Chondrocyte (in vitro differentiated cells): ENCODE results near the gene DNAJB2. TPM values are rescaled to one million over a fixed set of nuclear protein-coding genes. Genes with fewer than 3 reads are reported as not detected.

Source experiments
- DNase-seq: peaks from one replicate; pipeline ENCODE4 v3.0.0; 2021; ENCODE audit warnings: mixed read lengths, low spot score
- H3K27ac Mint-ChIP-seq: one replicate; pipeline ENCODE4 v1.8.0; 2021; ENCODE audit warnings: mild to moderate bottlenecking, moderate library complexity, mixed read lengths; ENCODE audit not compliant: unreplicated experiment
- H3K27me3 Mint-ChIP-seq: 2 replicates; pipeline ENCODE4 v1.8.0; 2021; ENCODE audit warnings: low read depth, mixed read lengths
- H3K36me3 Mint-ChIP-seq: 2 replicates; pipeline ENCODE4 v1.8.0; 2021; ENCODE audit warnings: low read depth, mixed read lengths
- H3K4me1 Mint-ChIP-seq: 2 replicates; pipeline ENCODE4 v1.8.0; 2021; ENCODE audit warnings: low read depth, mild to moderate bottlenecking, mixed read lengths
- H3K4me3 Mint-ChIP-seq: one replicate; pipeline ENCODE4 v1.8.0; 2021; ENCODE audit warnings: mild to moderate bottlenecking, moderate library complexity, mixed read lengths; ENCODE audit not compliant: unreplicated experiment
- H3K9me3 Mint-ChIP-seq: 2 replicates; pipeline ENCODE4 v1.8.0; 2021; ENCODE audit warnings: low read depth, mixed read lengths
- microRNA-seq: library from miRNA; unstranded; fragments of <30 nt; microRNA quantifications from one replicate; pipeline ENCODE4 v1.2.0, GENCODE V29; 2020; ENCODE audit warnings: borderline number of aligned reads
- total RNA-seq: library from RNA; stranded (reverse); gene quantifications from 3 replicates; pipeline ENCODE4 v1.2.1, GENCODE V29; 2021
- TF ChIP-seq, protein P1 (sequence below): fragments of 200-600 bp; sonication (generic); IDR thresholded peaks from 2 replicates; pipeline ENCODE4 v1.5.0; 2021; ENCODE audit warnings: antibody characterized with exemption, mild to moderate bottlenecking, moderate library complexity

Gene DNAJB2
- total RNA-seq, 1 donor from 2014 or later = 55.6 TPM

DNA sequence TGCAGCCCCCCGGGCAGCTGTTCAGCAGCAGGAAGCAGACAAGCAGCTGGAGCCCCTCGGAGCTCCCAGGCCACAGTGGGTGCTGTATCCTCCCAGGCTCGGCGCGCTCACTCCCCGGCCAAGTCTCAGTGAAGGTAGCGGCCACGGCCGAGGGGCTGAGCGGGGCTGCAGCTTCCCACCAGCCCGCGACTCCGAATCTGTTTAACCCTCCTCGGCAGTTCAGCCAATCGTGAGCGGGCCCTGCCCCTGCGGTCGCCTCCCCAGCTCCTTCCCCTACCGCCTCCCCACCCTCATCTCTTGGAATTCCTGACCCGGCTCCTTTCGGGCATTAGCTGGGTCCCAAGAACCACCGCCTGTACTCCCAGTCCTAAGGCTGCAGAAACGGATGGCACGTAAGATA, 53.4 kb downstream of the DNAJB2 start, which contains the start of gene RESP18:
Gene RESP18, minus strand, starts transcription at position 203 of the 400 bp plus-strand sequence.
- TF ChIP-seq, protein P1, sequence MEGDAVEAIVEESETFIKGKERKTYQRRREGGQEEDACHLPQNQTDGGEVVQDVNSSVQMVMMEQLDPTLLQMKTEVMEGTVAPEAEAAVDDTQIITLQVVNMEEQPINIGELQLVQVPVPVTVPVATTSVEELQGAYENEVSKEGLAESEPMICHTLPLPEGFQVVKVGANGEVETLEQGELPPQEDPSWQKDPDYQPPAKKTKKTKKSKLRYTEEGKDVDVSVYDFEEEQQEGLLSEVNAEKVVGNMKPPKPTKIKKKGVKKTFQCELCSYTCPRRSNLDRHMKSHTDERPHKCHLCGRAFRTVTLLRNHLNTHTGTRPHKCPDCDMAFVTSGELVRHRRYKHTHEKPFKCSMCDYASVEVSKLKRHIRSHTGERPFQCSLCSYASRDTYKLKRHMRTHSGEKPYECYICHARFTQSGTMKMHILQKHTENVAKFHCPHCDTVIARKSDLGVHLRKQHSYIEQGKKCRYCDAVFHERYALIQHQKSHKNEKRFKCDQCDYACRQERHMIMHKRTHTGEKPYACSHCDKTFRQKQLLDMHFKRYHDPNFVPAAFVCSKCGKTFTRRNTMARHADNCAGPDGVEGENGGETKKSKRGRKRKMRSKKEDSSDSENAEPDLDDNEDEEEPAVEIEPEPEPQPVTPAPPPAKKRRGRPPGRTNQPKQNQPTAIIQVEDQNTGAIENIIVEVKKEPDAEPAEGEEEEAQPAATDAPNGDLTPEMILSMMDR = no peak
- peaks cover 11% of the 10 kb centered on the region for H3K9me3 Mint-ChIP-seq
- peaks cover 82% of the 10 kb centered on the region for H3K27me3 Mint-ChIP-seq
- no peak within 1 kb of the TSS for H3K4me3 Mint-ChIP-seq
- peaks cover 3% of the 10 kb centered on the region for H3K36me3 Mint-ChIP-seq
- no peak for DNase-seq
- H3K27ac Mint-ChIP-seq = no peak within 1 kb of the TSS
- H3K4me1 Mint-ChIP-seq = peaks cover 2% of the 10 kb centered on the region

- H3K4me1 Mint-ChIP-seq = peaks cover 2% of the 10 kb centered on the region
- H3K9me3 Mint-ChIP-seq = peaks cover 11% of the 10 kb centered on the region
- peaks cover 76% of the 10 kb centered on the region for H3K27me3 Mint-ChIP-seq
- H3K27ac Mint-ChIP-seq = no peak overlapping the region
- peaks cover 3% of the 10 kb centered on the region for H3K36me3 Mint-ChIP-seq
- no peak for DNase-seq
- TF ChIP-seq, protein P1 = no peak
- H3K4me3 Mint-ChIP-seq = no peak overlapping the region
Measured at GRCh38 chr2:219334076-219334475, 54.9 kb downstream of the DNAJB2 start.

- Mint-ChIP-seq H3K4me3 (no peak overlapping the region), H3K27ac (no peak overlapping the region), H3K9me3 (peaks cover 11% of the 10 kb centered on the region), H3K4me1 (peaks cover 2% of the 10 kb centered on the region), H3K36me3 (peaks cover 3% of the 10 kb centered on the region), H3K27me3 (peaks cover 77% of the 10 kb centered on the region)
- DNase-seq = no peak
- TF ChIP-seq, protein P1 = no peak
Measured at GRCh38 chr2:219335373-219335786, 56.2 kb downstream of the DNAJB2 start.

Small RNA genes lying within 50 kb of the gene (microRNA-seq; reads per million reads assigned to microRNA genes)
- gene MIR153-1 = not detected

Other genes starting within 250 kb of the DNAJB2 start
- gene CFAP65, start 237.8 kb upstream of the DNAJB2 start, total RNA-seq = not detected in 3 replicates
- 0.19 TPM in 1 of 3 replicates, not detected in the others for gene IHH, start 218.4 kb upstream of the DNAJB2 start, total RNA-seq
- gene NHEJ1, start 118.6 kb upstream of the DNAJB2 start, total RNA-seq = 7.3 to 13.3 TPM (median 12.7 TPM) in 3 replicates
- gene SLC23A3, start 109.3 kb upstream of the DNAJB2 start, total RNA-seq = 2.0 to 2.7 TPM (median 2.4 TPM) in 3 replicates
- gene CNPPD1, start 102.4 kb upstream of the DNAJB2 start, total RNA-seq = 36.1 to 46.3 TPM (median 43.1 TPM) in 3 replicates
- gene RETREG2, start 101.1 kb upstream of the DNAJB2 start, total RNA-seq = 81.1 to 88.0 TPM (median 85.0 TPM) in 3 replicates
- 28.6 to 29.8 TPM (median 29.3 TPM) in 3 replicates for gene ZFAND2B, start 72.6 kb upstream of the DNAJB2 start, total RNA-seq
- 27.1 to 39.0 TPM (median 27.4 TPM) in 3 replicates for gene ABCB6, start 60.4 kb upstream of the DNAJB2 start, total RNA-seq
- 75.2 to 82.8 TPM (median 75.5 TPM) in 3 replicates for gene ATG9A, start 49.7 kb upstream of the DNAJB2 start, total RNA-seq
- 27.9 to 38.0 TPM (median 35.9 TPM) in 3 replicates for gene ANKZF1, start 49.6 kb upstream of the DNAJB2 start, total RNA-seq
- 2.9 to 7.3 TPM (median 3.0 TPM) in 3 replicates for gene GLB1L, start 33.9 kb upstream of the DNAJB2 start, total RNA-seq
- gene STK16, start 33.9 kb upstream of the DNAJB2 start, total RNA-seq = 24.4 to 32.0 TPM (median 25.9 TPM) in 3 replicates
- gene TUBA4B, start 26.1 kb upstream of the DNAJB2 start, total RNA-seq = not detected in 3 replicates
- gene TUBA4A, start 25.4 kb upstream of the DNAJB2 start, total RNA-seq = 9.4 to 19.7 TPM (median 11.5 TPM) in 3 replicates
- 0.67 to 0.87 TPM (median 0.80 TPM) in 3 replicates for gene PTPRN, start 30.0 kb downstream of the DNAJB2 start, total RNA-seq
- not detected in 3 replicates for gene RESP18, start 53.4 kb downstream of the DNAJB2 start, total RNA-seq
- 42.3 to 47.9 TPM (median 43.5 TPM) in 3 replicates for gene DNPEP, start 108.5 kb downstream of the DNAJB2 start, total RNA-seq
- gene DES, start 139.0 kb downstream of the DNAJB2 start, total RNA-seq = 0.70 to 19.8 TPM (median 15.5 TPM) in 3 replicates
- 62.9 to 94.9 TPM (median 89.7 TPM) in 3 replicates for gene SPEG, start 155.5 kb downstream of the DNAJB2 start, total RNA-seq
- gene GMPPA, start 219.5 kb downstream of the DNAJB2 start, total RNA-seq = 60.9 to 72.4 TPM (median 62.1 TPM) in 3 replicates
- 0.15 TPM in 2 of 3 replicates, not detected in the other for gene ASIC4, start 235.1 kb downstream of the DNAJB2 start, total RNA-seq